Measurements from ENCODE around the gene PRKX.
A peak's percentile ranks its signal among the peaks of the same experiment; 100 is the strongest.
"Not testable (repeated sequence)": the region's sequence is repeated elsewhere in the genome, so short reads cannot be mapped to it uniquely, and the experiment has no call there.

Gene PRKX

GRCh38 chrX:3707673-3708274 is 5.7 kb downstream of the PRKX start:
- not testable (repeated sequence) for DNase-seq

GRCh38 chrX:3706481-3706880 is 7.0 kb downstream of the PRKX start:
- no peak for DNase-seq

- not testable (repeated sequence) for DNase-seq
Measured at GRCh38 chrX:3703251-3703650, 10.2 kb downstream of the PRKX start.

GRCh38 chrX:3702095-3702494 is 11.4 kb downstream of the PRKX start:
- not testable (repeated sequence) for DNase-seq

GRCh38 chrX:3701445-3701928 is 12.0 kb downstream of the PRKX start:
- not testable (repeated sequence) for DNase-seq

GRCh38 chrX:3699821-3700381 is 13.5 kb downstream of the PRKX start:
- DNase-seq: peak; percentile 53

- DNase-seq: no peak
Measured at GRCh38 chrX:3697701-3698279, 15.7 kb downstream of the PRKX start.

- no peak for DNase-seq
Measured at GRCh38 chrX:3697220-3697684, 16.2 kb downstream of the PRKX start.

GRCh38 chrX:3695536-3695935 is 17.9 kb downstream of the PRKX start:
- no peak for DNase-seq

- DNase-seq: no peak
Measured at GRCh38 chrX:3690140-3690539, 23.3 kb downstream of the PRKX start.

GRCh38 chrX:3683236-3683635 is 30.2 kb downstream of the PRKX start:
- not testable (repeated sequence) for DNase-seq

- no peak for DNase-seq
Measured at GRCh38 chrX:3680459-3680858, 33.0 kb downstream of the PRKX start.

- no peak for DNase-seq
Measured at GRCh38 chrX:3679669-3680068, 33.8 kb downstream of the PRKX start.

GRCh38 chrX:3678328-3678727 is 35.1 kb downstream of the PRKX start:
- no peak for DNase-seq

- no peak for DNase-seq
Measured at GRCh38 chrX:3674881-3675280, 38.6 kb downstream of the PRKX start.

GRCh38 chrX:3669841-3670475 is 43.5 kb downstream of the PRKX start:
- no peak for DNase-seq

GRCh38 chrX:3666975-3667374 is 46.5 kb downstream of the PRKX start:
- no peak for DNase-seq

- DNase-seq: no peak
Measured at GRCh38 chrX:3664921-3665320, 48.5 kb downstream of the PRKX start.

- not testable (repeated sequence) for DNase-seq
Measured at GRCh38 chrX:3663576-3664250, 49.7 kb downstream of the PRKX start.

- DNase-seq: no peak
Measured at GRCh38 chrX:3659761-3660160, 53.7 kb downstream of the PRKX start.

- no peak for DNase-seq
Measured at GRCh38 chrX:3655181-3655580, 58.3 kb downstream of the PRKX start.

GRCh38 chrX:3653111-3653510 is 60.3 kb downstream of the PRKX start:
- no peak for DNase-seq

GRCh38 chrX:3651277-3651676 is 62.2 kb downstream of the PRKX start:
- peak; percentile 36 for DNase-seq
